ENCODE measurements around the gene ZNF432.

Gene ZNF432

DNA sequence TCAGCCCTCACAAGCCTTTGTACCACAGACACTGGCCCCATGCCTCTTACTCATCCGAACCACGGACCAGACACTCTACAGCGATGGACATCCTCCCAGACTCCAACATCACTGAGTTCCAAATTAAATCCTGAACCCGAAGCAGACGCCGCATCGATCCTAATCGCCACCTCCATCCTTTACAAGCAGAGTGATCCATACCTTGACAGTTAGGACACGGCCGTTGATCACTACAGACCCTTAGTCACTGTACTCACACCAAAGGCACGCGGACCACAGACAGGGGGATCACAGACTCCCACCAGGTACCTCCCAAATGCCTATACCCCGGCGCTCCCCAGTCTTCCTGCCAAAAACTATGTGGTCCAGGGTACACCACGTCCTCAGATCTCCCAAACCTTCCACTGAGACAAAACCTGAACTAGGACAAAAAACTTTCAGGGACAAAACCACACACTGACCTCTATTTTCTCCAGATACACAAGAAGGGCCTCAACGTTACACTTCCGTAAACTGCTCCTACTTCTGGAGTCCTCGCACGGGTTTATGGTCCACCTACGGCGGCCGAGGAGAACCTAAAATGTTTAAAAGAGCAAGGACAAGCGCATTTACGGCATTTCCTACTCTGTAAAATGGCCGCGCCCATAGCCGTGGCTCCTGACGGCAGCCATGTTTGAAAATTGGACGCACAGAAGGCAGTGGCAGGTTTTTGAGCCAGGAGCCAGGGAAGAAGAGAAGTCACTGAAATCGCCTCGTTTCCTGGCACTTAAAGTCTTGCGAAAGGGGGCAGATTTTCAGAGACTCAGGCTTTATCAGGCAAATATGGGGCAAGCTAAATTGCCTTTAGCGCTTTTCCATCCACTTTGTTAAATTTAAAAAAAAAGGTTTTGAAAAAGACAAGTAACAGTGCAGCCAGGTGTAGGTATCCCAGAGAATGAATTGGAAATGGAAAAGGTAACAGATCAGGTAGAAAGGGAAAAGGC, 62.0 kb downstream of the ZNF432 start, which contains the start of gene ZNF350:
Gene ZNF350 (minus strand): TSS at position 532 of the 983 bp plus-strand sequence. CDS start 12,480 bp downstream, outside the sequence.
- Histone ChIP-seq H3K36me3 (ENCODE audit: insufficient read depth, low read length) (no peaks in the 10 kb centered on the region), H3K9me3 (ENCODE audit: low read length) (peaks cover 14% of the 10 kb centered on the region), H3K4me3 (ENCODE audit: low read length) (peak within 1 kb of the TSS; percentile 87)

DNA sequence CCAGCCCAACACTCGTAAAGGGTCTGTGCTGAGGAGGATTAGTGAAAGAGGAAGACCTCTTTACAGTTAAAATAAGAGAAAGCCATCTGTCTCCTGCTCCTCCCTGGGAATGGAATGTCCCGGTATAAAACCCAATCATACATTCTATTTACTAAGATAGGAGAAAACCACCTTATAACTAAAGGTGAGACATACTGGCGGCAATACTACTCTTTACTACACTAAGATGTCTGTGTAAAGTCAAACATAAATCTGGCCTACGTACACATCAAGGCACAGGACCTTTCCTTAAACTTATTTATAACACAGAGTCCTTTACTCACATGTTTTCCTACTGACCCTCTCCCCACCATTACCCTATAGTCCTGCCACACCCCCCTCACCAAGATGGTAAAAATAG, 65.3 kb downstream of the ZNF432 start:
- no peaks in the 10 kb centered on the region for H3K27me3 ChIP-seq (ENCODE audit: insufficient read depth, low read length)
- H3K36me3 ChIP-seq (ENCODE audit: insufficient read depth, low read length) = peaks cover 4% of the 10 kb centered on the region
- H3K9me3 ChIP-seq (ENCODE audit: low read length) = peaks cover 26% of the 10 kb centered on the region
- H2AFZ ChIP-seq (ENCODE audit: low read depth, low read length) = no peak overlapping the region
- no peak overlapping the region for H3K4me3 ChIP-seq (ENCODE audit: low read length)
- peaks cover 6% of the 10 kb centered on the region for H3K4me1 ChIP-seq (ENCODE audit: insufficient read depth, low read length)

More for the DNA sequence above, 62.0 kb downstream of the ZNF432 start, which contains the start of gene ZNF350:
- Histone ChIP-seq H3K4me1 (ENCODE audit: insufficient read depth, low read length) (peaks cover 6% of the 10 kb centered on the region), H3K27me3 (ENCODE audit: insufficient read depth, low read length) (no peaks in the 10 kb centered on the region), H2AFZ (ENCODE audit: low read depth, low read length) (peak within 1 kb of the TSS; percentile 74)

Data from neuron (in vitro differentiated cells).